SK-N-SH (cell line): ENCODE results near the gene TRIM40. TPM values are rescaled to one million over a fixed set of nuclear protein-coding genes. Genes with fewer than 3 reads are reported as not detected.

ENCODE experiments used
- CTCF ChIA-PET: fragments of 300-600, 350-600 bp; formaldehyde crosslinking; extraction: SDS; loops from one replicate; lab custom pipeline; 2021; lab: Yijun Ruan, JAX
- POLR2A ChIA-PET: fragments of 350-600 bp; sonication (Branson Sonifier 250); formaldehyde crosslinking; extraction: SDS; loops from one replicate; lab custom pipeline; 2020; ENCODE audit warnings: antibody characterized with exemption, inconsistent platforms; lab: Yijun Ruan, JAX
- DNase-seq: peaks from one replicate; pipeline ENCODE4 v3.0.0; 2012
- H2AFZ ChIP-seq: fragments of 200-600 bp; sonication (generic); 2 replicates; pipeline ENCODE4 v1.8.1; 2016; ENCODE audit warnings: antibody characterized with exemption, mild to moderate bottlenecking, low read depth
- H3F3A ChIP-seq: fragments of 200-600 bp; sonication (generic); replicated peaks from 2 replicates; pipeline ENCODE3; 2016; ENCODE audit warnings: antibody characterized with exemption, mild to moderate bottlenecking; ENCODE audit not compliant: insufficient read depth
- H3K27ac ChIP-seq, 2 experiments: fragments of 200-500 bp in 1 of 2; fragments of 200-600 bp in 1 of 2; sonication (Bioruptor generic) in 1 of 2; sonication (generic), shearing (Covaris generic) in 1 of 2; 2 replicates each; pipeline versions ENCODE4 v1.5.1 to v1.6.1; 2014 to 2016; ENCODE audit warnings: low read depth in 2 of 2, inconsistent platforms in 1 of 2, low read length in 1 of 2, mild to moderate bottlenecking in 1 of 2, mixed read lengths in 1 of 2
- H3K27me3 ChIP-seq: fragments of 200-600 bp; sonication (generic), shearing (Covaris generic); 2 replicates; pipeline ENCODE4 v1.6.1; 2016; ENCODE audit warnings: mixed run types; ENCODE audit not compliant: insufficient read depth
- H3K36me3 ChIP-seq, 2 experiments: fragments of 200-500 bp in 1 of 2; fragments of 200-600 bp in 1 of 2; sonication (Bioruptor generic) in 1 of 2; sonication (generic) in 1 of 2; replicated peaks in 1 of 2; 2 replicates each; pipeline versions ENCODE3 to v1.5.1; 2014 to 2016; ENCODE audit warnings: low read length in 1 of 2, mild to moderate bottlenecking in 1 of 2; ENCODE audit not compliant: insufficient read depth in 2 of 2, control insufficient read depth in 1 of 2
- H3K4me1 ChIP-seq, 2 experiments: fragments of 200-500 bp in 1 of 2; fragments of 200-600 bp in 1 of 2; sonication (Bioruptor generic) in 1 of 2; sonication (generic), shearing (Covaris generic) in 1 of 2; 2 replicates each; pipeline versions ENCODE4 v1.5.1 to v1.6.1; 2014 to 2016; ENCODE audit warnings: low read depth in 1 of 2, low read length in 1 of 2, mixed run types in 1 of 2; ENCODE audit not compliant: insufficient read depth in 2 of 2, control insufficient read depth in 1 of 2
- H3K4me2 ChIP-seq: fragments of 200-600 bp; sonication (generic), shearing (Covaris generic); 2 replicates; pipeline ENCODE4 v1.6.1; 2017; ENCODE audit warnings: mixed run types
- H3K4me3 ChIP-seq, 2 experiments: fragments of 200-500 bp in 1 of 2; fragments of 200-600 bp in 1 of 2; sonication (Bioruptor generic) in 1 of 2; sonication (generic), shearing (Covaris generic) in 1 of 2; 2 replicates each; pipeline versions ENCODE4 v1.5.1 to v1.8.1; 2014 to 2016; ENCODE audit warnings: low read depth in 2 of 2, inconsistent platforms in 1 of 2, low read length in 1 of 2, mild to moderate bottlenecking in 1 of 2, mixed read lengths in 1 of 2, moderate library complexity in 1 of 2
- H3K79me2 ChIP-seq: fragments of 200-600 bp; sonication (generic); 2 replicates; pipeline ENCODE4 v1.8.1; 2017; ENCODE audit warnings: mild to moderate bottlenecking; ENCODE audit not compliant: insufficient read depth
- H3K9ac ChIP-seq: fragments of 200-600 bp; sonication (generic); 2 replicates; pipeline ENCODE4 v1.6.1; 2017; ENCODE audit warnings: mixed run types
- H3K9me2 ChIP-seq: fragments of 200-600 bp; sonication (generic); 2 replicates; pipeline ENCODE4 v1.6.1; 2017; ENCODE audit warnings: mixed run types
- H3K9me3 ChIP-seq: fragments of 200-600 bp; sonication (generic); 2 replicates; pipeline ENCODE4 v1.6.1; 2017; ENCODE audit warnings: mixed run types, mild to moderate bottlenecking, moderate library complexity
- H4K20me1 ChIP-seq: fragments of 200-600 bp; sonication (generic); 2 replicates; pipeline ENCODE4 v1.6.1; 2017; ENCODE audit warnings: mild to moderate bottlenecking, mixed run types; ENCODE audit not compliant: insufficient read depth
- CTCF ChIP-seq: fragments of 200-600 bp; sonication (generic); IDR thresholded peaks from 2 replicates; pipeline ENCODE4 v1.6.1; 2017; ENCODE audit warnings: antibody characterized with exemption, mild to moderate bottlenecking, moderate library complexity
- ELF1 ChIP-seq: IDR thresholded peaks from 2 replicates; pipeline ENCODE4 v1.4.0; 2012
- EP300 ChIP-seq, 2 experiments: IDR thresholded peaks; 2 replicates each; pipeline versions ENCODE4 v1.4.0 to v1.6.1; 2012; ENCODE audit warnings: borderline replicate concordance in 1 of 2, low read depth in 1 of 2, low read length in 1 of 2
- EZH2phosphoT487 ChIP-seq: fragments of 200-600 bp; sonication (generic); IDR thresholded peaks from 2 replicates; pipeline ENCODE4 v1.6.1; 2017; ENCODE audit warnings: low read depth, mixed run types, mild to moderate bottlenecking, antibody characterized with exemption, moderate library complexity, borderline replicate concordance
- FOSL2 ChIP-seq: IDR thresholded peaks from 2 replicates; pipeline ENCODE4 v1.4.0; 2012; ENCODE audit warnings: low read depth, mild to moderate bottlenecking, moderate library complexity, borderline replicate concordance
- FOXM1 ChIP-seq: IDR thresholded peaks from 2 replicates; pipeline ENCODE4 v1.4.0; 2012; ENCODE audit warnings: low read depth, mild to moderate bottlenecking
- GATA2 ChIP-seq: sonication (generic); formaldehyde crosslinking; IDR thresholded peaks from 2 replicates; pipeline ENCODE4 v1.5.0; 2020; ENCODE audit warnings: mild to moderate bottlenecking, missing genetic modification reagents
- JUND ChIP-seq: IDR thresholded peaks from 2 replicates; pipeline ENCODE4 v1.4.0; 2012
- MAX ChIP-seq: IDR thresholded peaks from 2 replicates; pipeline ENCODE4 v1.4.0; 2012; ENCODE audit warnings: low read depth
- PBX3 ChIP-seq: IDR thresholded peaks from 2 replicates; pipeline ENCODE4; 2012
- POLR2AphosphoS5 ChIP-seq: IDR thresholded peaks from 2 replicates; pipeline ENCODE4 v1.6.1; 2012; ENCODE audit warnings: low read depth, low read length
- RAD21 ChIP-seq: IDR thresholded peaks from 2 replicates; pipeline ENCODE4 v1.6.1; 2012; ENCODE audit warnings: mild to moderate bottlenecking, low read length
- RCOR1 ChIP-seq: fragments of 150-350 bp; IDR thresholded peaks from 2 replicates; pipeline ENCODE4 v1.6.1; 2017; ENCODE audit warnings: antibody characterized with exemption, low read length
- RFX5 ChIP-seq: IDR thresholded peaks from 2 replicates; pipeline ENCODE4 v1.6.1; 2012; ENCODE audit warnings: mild to moderate bottlenecking, improper control_type of control experiment, low read length
- SIN3A ChIP-seq: IDR thresholded peaks from 2 replicates; pipeline ENCODE4 v1.6.1; 2012; ENCODE audit warnings: low read depth, mild to moderate bottlenecking, low read length, moderate library complexity, borderline replicate concordance
- SMC3 ChIP-seq: IDR thresholded peaks from 2 replicates; pipeline ENCODE4 v1.6.1; 2012; ENCODE audit warnings: low read depth, low read length, improper control_type of control experiment
- TAF1 ChIP-seq: IDR thresholded peaks from 2 replicates; pipeline ENCODE4 v1.6.1; 2012; ENCODE audit warnings: low read depth, mild to moderate bottlenecking, low read length, moderate library complexity, borderline replicate concordance
- USF1 ChIP-seq: IDR thresholded peaks from 2 replicates; pipeline ENCODE4 v1.4.0; 2012; ENCODE audit warnings: low read depth, borderline replicate concordance
- USF2 ChIP-seq: fragments of 150-350 bp; IDR thresholded peaks from 2 replicates; pipeline ENCODE4 v1.6.1; 2017; ENCODE audit warnings: antibody characterized with exemption, low read length, low read depth, borderline replicate concordance
- ZBTB33 ChIP-seq: IDR thresholded peaks from 2 replicates; pipeline ENCODE4 v1.4.0; 2012; ENCODE audit warnings: low read depth, borderline replicate concordance
- WGBS: methylation state at CpG from one replicate; pipeline ENCODE4 v1.1.6; 2017; ENCODE audit warnings: low lambda C conversion rate; 5-methylcytosine and 5-hydroxymethylcytosine counted together
- polyA plus RNA-seq, 3 experiments: library from polyadenylated mRNA; depleted of rRNA; stranded (reverse); fragments of >200 nt; gene quantifications; 2 replicates each; pipeline ENCODE4 v1.2.3, GENCODE V29; 2012

TRIM40 gene
- polyA plus RNA-seq, 1 of the 3 experiments (the other 2 are of a cell fraction): not detected

- POLR2A ChIA-PET: no interaction called here
- no peak overlapping the region for H3K4me2 ChIP-seq
Measured at GRCh38 chr6:30087876-30088275, 48.1 kb upstream of the TRIM40 start.

More at GRCh38 chr6:30087876-30088275, 48.1 kb upstream of the TRIM40 start:
- WGBS: 39% methylated on average over 5 of the region's 5 CpGs
- H3F3A ChIP-seq: no peaks in the 10 kb centered on the region
- H3K36me3 ChIP-seq: no peaks in the 10 kb centered on the region
- no peaks in the 10 kb centered on the region for H3K9me3 ChIP-seq
- no peaks in the 10 kb centered on the region for H3K9me2 ChIP-seq
- H3K4me1 ChIP-seq: no peaks in the 10 kb centered on the region
- DNase-seq: no peak
- TF ChIP-seq EZH2phosphoT487: no peak
- no peak for TF ChIP-seq RCOR1
- no peak for TF ChIP-seq FOSL2
- no peak for TF ChIP-seq EP300 (IDR thresholded peaks at IDR 0.05; ENCODE audit: borderline replicate concordance in 1 of 2, low read depth in 1 of 2, low read length in 1 of 2)
- no peak for TF ChIP-seq RFX5
- no peak for TF ChIP-seq TAF1
- TF ChIP-seq USF1: no peak
- no peak for TF ChIP-seq RAD21
- TF ChIP-seq ZBTB33: no peak
- TF ChIP-seq GATA2 (CRISPR knock-in tag): no peak
- TF ChIP-seq MAX: no peak
- TF ChIP-seq PBX3: no peak
- no peak for TF ChIP-seq POLR2AphosphoS5
- TF ChIP-seq FOXM1: no peak
- no peak for TF ChIP-seq CTCF
- no peak for TF ChIP-seq JUND
- TF ChIP-seq USF2: no peak
- TF ChIP-seq SIN3A: no peak
- TF ChIP-seq SMC3: no peak
- no peak for TF ChIP-seq ELF1
- H3K4me3 ChIP-seq: no peak overlapping the region
- H2AFZ ChIP-seq: no peak overlapping the region
- CTCF ChIA-PET: interaction anchor here (2.1 to 2.6 kb wide), 3 partner anchors 11 to 43 kb away, joined by 5 to 13 read pairs (median 12); no protein-coding TSS in a partner anchor
- no peaks in the 10 kb centered on the region for H3K79me2 ChIP-seq
- H3K27me3 ChIP-seq: peaks cover 21% of the 10 kb centered on the region
- no peak overlapping the region for H3K27ac ChIP-seq
- no peaks in the 10 kb centered on the region for H4K20me1 ChIP-seq
- no peak overlapping the region for H3K9ac ChIP-seq
